ENCODE measurements around the gene SLX9. TPM values are rescaled to one million over a fixed set of nuclear protein-coding genes. Genes with fewer than 3 reads are reported as not detected.

The SLX9 gene
- total RNA-seq, 4 donors from 2014 or later = 20.8 to 59.3 (median 27.6) TPM

- H3K27ac ChIP-seq (replicated peaks in 1 of 4) = no peak overlapping the region
- intact Hi-C loops (cut with DNase I) = no loop called here
- no peaks in the 10 kb centered on the region for H3K36me3 ChIP-seq
- TF ChIP-seq EP300 (IDR thresholded peaks at IDR 0.05) (no peak), POLR2AphosphoS5 (IDR thresholded peaks at IDR 0.05) (no peak), POLR2A (IDR thresholded peaks at IDR 0.05; ENCODE audit: low read depth) (no peak), CTCF (IDR thresholded peaks at IDR 0.05) (no peak)
- DNase-seq (ENCODE audit: extremely low spot score) = no peak
- H3K9me3 ChIP-seq = no peaks in the 10 kb centered on the region
- peaks cover 29 to 99% (median 87%) of the 10 kb centered on the region in 4 donors for H3K4me1 ChIP-seq
- H3K27me3 ChIP-seq = no peaks in the 10 kb centered on the region
- 80% methylated on average over 1 of the region's 17 CpGs for WGBS
- H3K4me3 ChIP-seq = no peak overlapping the region
These were observed 59.7 kb downstream of the SLX9 start for GRCh38 chr21:44999428-44999971.

- DNase-seq (ENCODE audit: extremely low spot score) = no peak
- no peaks in the 10 kb centered on the region for H3K36me3 ChIP-seq
- H3K4me3 ChIP-seq = no peak overlapping the region
- H3K4me1 ChIP-seq = peaks cover 23 to 96% (median 82%) of the 10 kb centered on the region in 4 donors
- peak overlapping the region in 3 of 4 donors; percentile 60 to 79 (median 79) for H3K27ac ChIP-seq (replicated peaks in 1 of 4)
- intact Hi-C loops (cut with DNase I) = no loop called here
- H3K9me3 ChIP-seq = no peaks in the 10 kb centered on the region
- TF ChIP-seq EP300 (IDR thresholded peaks at IDR 0.05) = no peak
- no peak for TF ChIP-seq CTCF (IDR thresholded peaks at IDR 0.05)
- TF ChIP-seq POLR2AphosphoS5 (IDR thresholded peaks at IDR 0.05) = no peak
- TF ChIP-seq POLR2A (IDR thresholded peaks at IDR 0.05; ENCODE audit: low read depth) = no peak
- H3K27me3 ChIP-seq = no peaks in the 10 kb centered on the region
- WGBS = 95% methylated on average over 10 of the region's 29 CpGs
These were observed 60.3 kb downstream of the SLX9 start for GRCh38 chr21:44999972-45000636.

GRCh38 chr21:45000637-45001133, 60.9 kb downstream of the SLX9 start:
- intact Hi-C loops (cut with DNase I) = no loop called here
- Histone ChIP-seq H3K4me1 (peaks cover 18 to 90% (median 76%) of the 10 kb centered on the region in 4 donors), H3K4me3 (peak overlapping the region in 1 of 4 donors; percentile 6), H3K9me3 (no peaks in the 10 kb centered on the region), H3K36me3 (no peaks in the 10 kb centered on the region), H3K27me3 (no peaks in the 10 kb centered on the region), H3K27ac (replicated peaks in 1 of 4) (peak overlapping the region; percentile 60 to 79 (median 74))
- WGBS = 67% methylated on average over 20 of the region's 27 CpGs
- no peak for TF ChIP-seq EP300 (IDR thresholded peaks at IDR 0.05)
- no peak for TF ChIP-seq POLR2A (IDR thresholded peaks at IDR 0.05; ENCODE audit: low read depth)
- no peak for TF ChIP-seq POLR2AphosphoS5 (IDR thresholded peaks at IDR 0.05)
- TF ChIP-seq CTCF (IDR thresholded peaks at IDR 0.05) = no peak
- no peak for DNase-seq (ENCODE audit: extremely low spot score)

- WGBS = 83% methylated on average over 9 of the region's 46 CpGs
- TF ChIP-seq POLR2A (IDR thresholded peaks at IDR 0.05; ENCODE audit: low read depth) = no peak
- TF ChIP-seq POLR2AphosphoS5 (IDR thresholded peaks at IDR 0.05) = peak; percentile 63 to 69
- Histone ChIP-seq H3K4me1 (peaks cover 16 to 83% (median 69%) of the 10 kb centered on the region in 4 donors), H3K9me3 (no peaks in the 10 kb centered on the region), H3K36me3 (no peaks in the 10 kb centered on the region), H3K27me3 (no peaks in the 10 kb centered on the region), H3K4me3 (peak overlapping the region in 1 of 4 donors; percentile 6), H3K27ac (replicated peaks in 1 of 4) (peak overlapping the region; percentile 60 to 79 (median 74))
- DNase-seq (ENCODE audit: extremely low spot score) = no peak
- intact Hi-C loops (cut with DNase I) = no loop called here
These were observed 61.6 kb downstream of the SLX9 start for GRCh38 chr21:45001134-45002095.

All from esophagus muscularis mucosa (tissue), 4 donors.